RWPE1 (cell line): ENCODE data around the gene RAB1B.

Experiments used
- CTCF ChIA-PET: fragments of 350-600 bp; sonication (Branson Sonifier 250); formaldehyde crosslinking; extraction: SDS; loops from one replicate; lab custom pipeline; 2021; lab: Yijun Ruan, JAX
- POLR2A ChIA-PET: fragments of 400-600 bp; formaldehyde crosslinking; extraction: SDS; loops from one replicate; lab custom pipeline; 2020; ENCODE audit warnings: antibody characterized with exemption; ENCODE audit not compliant: low non-redundant PET; lab: Yijun Ruan, JAX
- DNase-seq: peaks from one replicate; pipeline ENCODE4 v3.0.0; 2012; ENCODE audit warnings: low spot score
- H3K27ac ChIP-seq: fragments of 450-650 bp; 2 replicates; pipeline ENCODE4 v1.5.1; 2017
- CTCF ChIP-seq: fragments of 450-650 bp; conservative IDR thresholded peaks from 2 replicates; pipeline ENCODE4 v1.5.1; 2017; ENCODE audit warnings: low read depth, mild to moderate bottlenecking

Gene RAB1B

GRCh38 chr11:66263231-66263630 is 5.2 kb upstream of the RAB1B start:
- no peak for DNase-seq
- H3K27ac ChIP-seq = peak overlapping the region; percentile 11; the same call in 1 of the 2 replicates
- POLR2A ChIA-PET = no interaction called here
- CTCF ChIA-PET = interaction anchor here (1.0 kb wide), 1 partner anchor 123 kb away, joined by 3 read pairs; no protein-coding TSS in a partner anchor
- TF ChIP-seq CTCF = no peak

GRCh38 chr11:66263785-66264184 is 4.7 kb upstream of the RAB1B start:
- POLR2A ChIA-PET = no interaction called here
- no peak for TF ChIP-seq CTCF
- peak overlapping the region; percentile 11; the same call in 1 of the 2 replicates for H3K27ac ChIP-seq

GRCh38 chr11:66264383-66264782 is 4.1 kb upstream of the RAB1B start:
- POLR2A ChIA-PET = no interaction called here
- CTCF ChIA-PET = interaction anchor here (1.0 kb wide), 1 partner anchor 122 kb away, joined by 3 read pairs; no protein-coding TSS in a partner anchor
- TF ChIP-seq CTCF = no peak
- 0 out of 2 replicates have a peak overlapping the region, but pooled peaks have one; percentile 11 for H3K27ac ChIP-seq
- no peak for DNase-seq

More at GRCh38 chr11:66263785-66264184, 4.7 kb upstream of the RAB1B start:
- DNase-seq = no peak
- CTCF ChIA-PET = interaction anchor here (1.0 kb wide), 1 partner anchor 123 kb away, joined by 3 read pairs; no protein-coding TSS in a partner anchor

- ChIA-PET POLR2A (no interaction called here), CTCF (no interaction called here)
- TF ChIP-seq CTCF = peak; percentile 37
- H3K27ac ChIP-seq = no peak overlapping the region
- no peak for DNase-seq
Observed at GRCh38 chr11:66264914-66265313, 3.5 kb upstream of the RAB1B start.

GRCh38 chr11:66265531-66266377 is 2.7 kb upstream of the RAB1B start:
- no peak for TF ChIP-seq CTCF
- CTCF ChIA-PET = interaction anchor here (0.8 kb wide), 1 partner anchor 47 kb away, joined by 3 read pairs; no protein-coding TSS in a partner anchor
- POLR2A ChIA-PET = no interaction called here

GRCh38 chr11:66266378-66267038 is 1.9 kb upstream of the RAB1B start:
- ChIA-PET POLR2A (no interaction called here), CTCF (interaction anchor here (0.8 kb wide), 1 partner anchor 46 kb away, joined by 3 read pairs; no protein-coding TSS in a partner anchor)
- TF ChIP-seq CTCF = no peak
- no peak for DNase-seq
- peak overlapping the region; percentile 95 for H3K27ac ChIP-seq

More at GRCh38 chr11:66265531-66266377, 2.7 kb upstream of the RAB1B start:
- peak overlapping the region; percentile 95 for H3K27ac ChIP-seq
- DNase-seq = no peak
